Vagina (tissue), 2 donors: Measurements from ENCODE around the gene ABCB4. TPM values are rescaled to one million over a fixed set of nuclear protein-coding genes. Genes with fewer than 3 reads are reported as not detected.

Source experiments
- DNase-seq, 2 donors: peaks; one replicate each; pipeline ENCODE4 v3.0.0-alpha.2; 2017; ENCODE audit errors: extremely low spot score in 2 of 2
- H3K27ac ChIP-seq: fragments of 200-600 bp; sonication (generic); one replicate; pipeline ENCODE4 v1.5.1; 2019
- H3K27me3 ChIP-seq: fragments of 200-600 bp; sonication (generic); one replicate; pipeline ENCODE4 v1.5.1; 2019
- H3K36me3 ChIP-seq, 2 donors: fragments of 200-600 bp; sonication (generic); one replicate each; pipeline ENCODE4 v1.5.1; 2017 to 2019
- H3K4me1 ChIP-seq: fragments of 200-600 bp; sonication (generic); one replicate; pipeline ENCODE4 v1.5.1; 2019
- H3K4me3 ChIP-seq, 2 donors: fragments of 200-600 bp; sonication (generic); 1 replicate in 1 of 2; 2 replicates in 1 of 2; pipeline ENCODE4 v1.5.1; 2016 to 2019
- H3K9me3 ChIP-seq: fragments of 200-600 bp; sonication (generic); one replicate; pipeline ENCODE4 v1.5.1; 2019
- POLR2A ChIP-seq, 2 donors: fragments of 450-650 bp; IDR thresholded peaks; one replicate each; pipeline ENCODE4 v1.6.1; 2017; ENCODE audit warnings: antibody characterized with exemption in 2 of 2, mild to moderate bottlenecking in 2 of 2, moderate library complexity in 2 of 2
- POLR2AphosphoS5 ChIP-seq, 2 donors: sonication (generic); formaldehyde crosslinking; IDR thresholded peaks; one replicate each; pipeline ENCODE4 v1.9.0; 2017; ENCODE audit warnings: antibody characterized with exemption in 2 of 2, mild to moderate bottlenecking in 2 of 2, low read depth in 1 of 2; ENCODE audit not compliant: insufficient read depth in 1 of 2
- intact Hi-C: fragments of 100-400 bp; cut with DNase I; formaldehyde crosslinking; loops from one replicate; pipeline ENCODE4 v1.15.1; 2023
- total RNA-seq: library from RNA; depleted of rRNA; stranded (reverse); fragments of >200 nt; gene quantifications from one replicate; pipeline ENCODE4 v1.2.3, GENCODE V29; 2016
- TF ChIP-seq, protein P1 (sequence below), 3 experiments: fragments of 450-650 bp in 2 of 3; fragments of 200-600 bp in 1 of 3; sonication (generic) in 1 of 3; IDR thresholded peaks; one replicate each; pipeline ENCODE4 v1.5.1; 2017 to 2019; ENCODE audit warnings: antibody characterized with exemption in 3 of 3, mild to moderate bottlenecking in 2 of 3, moderate library complexity in 2 of 3

ABCB4 gene
- total RNA-seq, 1 donor from 2014 or later: 0.49 TPM

DNA sequence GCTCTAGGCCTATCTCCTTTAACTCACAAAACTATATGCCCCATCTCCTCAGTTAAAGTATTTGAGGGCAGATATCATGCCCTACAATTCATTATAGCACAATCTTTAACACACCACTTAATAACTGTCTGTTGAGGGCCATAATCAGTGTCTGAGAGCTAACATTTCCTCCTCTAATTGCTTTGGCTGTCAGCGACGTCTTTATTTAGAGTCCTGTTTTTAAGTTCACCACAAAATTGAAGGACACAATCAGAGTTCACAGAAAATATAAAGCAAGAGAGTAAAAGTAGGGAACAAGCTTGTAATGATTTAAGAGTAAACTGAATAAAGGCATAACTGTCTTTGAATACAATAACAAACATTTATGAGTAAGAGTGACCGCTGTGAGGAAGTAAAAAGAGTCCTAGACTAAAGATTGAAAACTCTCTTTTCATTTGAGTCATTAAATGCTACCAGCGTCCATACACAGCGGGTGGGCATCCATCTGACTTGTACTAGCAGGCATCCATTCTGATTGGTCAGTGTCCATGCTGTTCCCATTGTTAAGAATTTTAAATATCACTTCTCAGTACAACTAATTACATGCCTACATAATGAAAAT lies 38.4 kb upstream of the ABCB4 start:
- Histone ChIP-seq H3K27ac (no peak overlapping the region), H3K9me3 (no peaks in the 10 kb centered on the region), H3K4me1 (no peaks in the 10 kb centered on the region), H3K36me3 (no peaks in the 10 kb centered on the region), H3K4me3 (no peak overlapping the region), H3K27me3 (no peaks in the 10 kb centered on the region)
- intact Hi-C loops: no loop called here
- no peak for TF ChIP-seq POLR2AphosphoS5 (IDR thresholded peaks at IDR 0.05; ENCODE audit: insufficient read depth in 1 of 2, low read depth in 1 of 2)
- TF ChIP-seq, protein P1, sequence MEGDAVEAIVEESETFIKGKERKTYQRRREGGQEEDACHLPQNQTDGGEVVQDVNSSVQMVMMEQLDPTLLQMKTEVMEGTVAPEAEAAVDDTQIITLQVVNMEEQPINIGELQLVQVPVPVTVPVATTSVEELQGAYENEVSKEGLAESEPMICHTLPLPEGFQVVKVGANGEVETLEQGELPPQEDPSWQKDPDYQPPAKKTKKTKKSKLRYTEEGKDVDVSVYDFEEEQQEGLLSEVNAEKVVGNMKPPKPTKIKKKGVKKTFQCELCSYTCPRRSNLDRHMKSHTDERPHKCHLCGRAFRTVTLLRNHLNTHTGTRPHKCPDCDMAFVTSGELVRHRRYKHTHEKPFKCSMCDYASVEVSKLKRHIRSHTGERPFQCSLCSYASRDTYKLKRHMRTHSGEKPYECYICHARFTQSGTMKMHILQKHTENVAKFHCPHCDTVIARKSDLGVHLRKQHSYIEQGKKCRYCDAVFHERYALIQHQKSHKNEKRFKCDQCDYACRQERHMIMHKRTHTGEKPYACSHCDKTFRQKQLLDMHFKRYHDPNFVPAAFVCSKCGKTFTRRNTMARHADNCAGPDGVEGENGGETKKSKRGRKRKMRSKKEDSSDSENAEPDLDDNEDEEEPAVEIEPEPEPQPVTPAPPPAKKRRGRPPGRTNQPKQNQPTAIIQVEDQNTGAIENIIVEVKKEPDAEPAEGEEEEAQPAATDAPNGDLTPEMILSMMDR (IDR thresholded peaks at IDR 0.05): no peak
- TF ChIP-seq POLR2A (IDR thresholded peaks at IDR 0.05): no peak
- no peak for DNase-seq

DNA sequence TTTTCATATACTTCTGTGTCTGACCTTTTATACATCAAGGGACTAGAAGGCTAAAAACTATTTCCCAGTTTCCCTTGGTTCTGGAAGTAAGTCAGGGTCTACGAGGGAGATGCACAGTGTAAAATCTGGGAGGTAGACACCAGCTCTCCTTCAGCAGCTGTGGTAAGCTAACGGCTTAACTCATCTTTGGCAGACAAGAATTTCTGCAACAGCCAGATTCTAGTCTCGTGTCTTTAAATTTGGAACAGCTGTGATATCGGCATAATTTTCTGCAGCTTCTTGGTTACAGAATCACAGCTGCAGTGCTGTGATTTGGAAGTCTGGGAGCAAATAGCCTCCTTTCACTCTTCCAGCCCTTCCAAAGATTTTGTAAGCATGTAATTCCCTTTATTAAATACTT lies 37.4 kb upstream of the ABCB4 start:
- Histone ChIP-seq H3K27me3 (no peaks in the 10 kb centered on the region), H3K27ac (no peak overlapping the region), H3K36me3 (no peaks in the 10 kb centered on the region), H3K4me1 (no peaks in the 10 kb centered on the region), H3K9me3 (no peaks in the 10 kb centered on the region), H3K4me3 (no peak overlapping the region)
- no peak for DNase-seq
- intact Hi-C loops: no loop called here
- TF ChIP-seq, protein P1 (IDR thresholded peaks at IDR 0.05): no peak
- no peak for TF ChIP-seq POLR2AphosphoS5 (IDR thresholded peaks at IDR 0.05; ENCODE audit: insufficient read depth in 1 of 2, low read depth in 1 of 2)
- no peak for TF ChIP-seq POLR2A (IDR thresholded peaks at IDR 0.05)

DNA sequence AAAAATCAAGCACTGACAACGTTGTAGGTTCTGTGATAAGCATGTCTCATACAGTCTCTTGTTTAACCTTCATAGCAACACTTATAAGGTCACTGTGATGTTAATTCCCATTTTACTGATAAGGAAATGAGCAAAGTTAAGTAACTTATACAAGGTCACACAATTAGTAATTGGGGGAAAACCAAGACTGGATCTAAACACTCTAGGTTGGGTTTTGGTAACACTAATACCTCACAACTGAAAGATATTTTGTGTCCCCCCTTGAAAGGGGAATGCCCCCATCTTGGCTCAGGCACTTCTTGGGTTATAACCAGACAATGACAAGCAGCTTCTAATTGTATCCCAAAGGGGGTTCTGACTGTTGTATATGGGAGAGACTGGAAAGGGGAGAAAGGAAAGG lies 36.0 kb upstream of the ABCB4 start:
- TF ChIP-seq, protein P1 (IDR thresholded peaks at IDR 0.05): no peak
- TF ChIP-seq POLR2A (IDR thresholded peaks at IDR 0.05) (no peak), POLR2AphosphoS5 (IDR thresholded peaks at IDR 0.05; ENCODE audit: insufficient read depth in 1 of 2, low read depth in 1 of 2) (no peak)
- Histone ChIP-seq H3K27me3 (no peaks in the 10 kb centered on the region), H3K4me3 (no peak overlapping the region), H3K4me1 (no peaks in the 10 kb centered on the region), H3K36me3 (no peaks in the 10 kb centered on the region), H3K27ac (no peak overlapping the region), H3K9me3 (no peaks in the 10 kb centered on the region)
- intact Hi-C loops: no loop called here
- no peak for DNase-seq

DNA sequence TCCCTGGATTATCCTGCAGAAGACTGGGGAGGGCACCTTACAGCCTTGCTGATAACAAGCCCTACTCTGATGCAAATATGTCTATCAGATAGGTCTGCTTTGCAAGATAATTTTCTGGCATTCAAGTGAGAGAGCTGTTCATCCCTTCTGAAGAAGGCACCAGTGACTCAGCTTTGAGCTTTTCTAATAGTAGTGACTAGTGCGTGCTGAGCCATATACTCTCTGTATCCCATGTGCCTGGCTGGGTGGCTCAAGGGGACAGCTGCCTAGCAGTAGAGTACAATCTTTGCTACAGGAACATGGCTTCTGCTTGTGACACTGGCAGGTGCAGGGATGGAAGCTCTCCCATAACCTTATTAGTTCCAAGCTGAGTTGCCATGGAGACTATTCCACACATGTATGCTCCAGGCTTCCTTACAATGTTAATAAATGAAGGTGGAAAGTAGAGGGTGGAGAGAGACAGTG lies 35.0 kb upstream of the ABCB4 start:
- intact Hi-C loops: no loop called here
- Histone ChIP-seq H3K9me3 (no peaks in the 10 kb centered on the region), H3K4me1 (no peaks in the 10 kb centered on the region), H3K4me3 (no peak overlapping the region), H3K36me3 (no peaks in the 10 kb centered on the region), H3K27me3 (no peaks in the 10 kb centered on the region), H3K27ac (no peak overlapping the region)
- DNase-seq: no peak
- TF ChIP-seq POLR2A (IDR thresholded peaks at IDR 0.05) (no peak), POLR2AphosphoS5 (IDR thresholded peaks at IDR 0.05; ENCODE audit: insufficient read depth in 1 of 2, low read depth in 1 of 2) (no peak)
- TF ChIP-seq, protein P1 (IDR thresholded peaks at IDR 0.05): no peak

DNA sequence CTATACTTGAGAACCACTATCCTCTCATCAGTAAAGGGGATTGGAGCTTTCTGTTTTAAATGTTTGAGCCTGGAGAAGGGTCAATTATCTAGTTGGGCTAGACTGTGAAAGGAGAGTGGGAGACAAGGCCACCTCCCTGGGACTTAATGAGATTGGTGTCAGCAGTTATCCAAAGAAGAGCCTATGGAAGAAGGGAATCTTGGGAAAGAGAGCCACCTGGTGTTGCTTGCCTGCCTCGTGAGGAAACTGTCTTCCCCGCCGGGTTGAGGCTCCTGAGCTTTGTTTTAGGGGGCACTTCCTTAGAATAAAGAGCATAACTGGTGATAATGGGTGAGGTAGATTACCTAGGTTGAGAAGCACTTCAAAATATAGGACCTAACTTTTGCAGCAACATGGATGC lies 32.0 kb upstream of the ABCB4 start:
- H3K4me3 ChIP-seq: no peak overlapping the region
- H3K36me3 ChIP-seq: no peaks in the 10 kb centered on the region
- DNase-seq: no peak
- H3K27me3 ChIP-seq: no peaks in the 10 kb centered on the region
- intact Hi-C loops: no loop called here
- no peaks in the 10 kb centered on the region for H3K4me1 ChIP-seq
- H3K27ac ChIP-seq: no peak overlapping the region
- no peaks in the 10 kb centered on the region for H3K9me3 ChIP-seq
- TF ChIP-seq POLR2A (IDR thresholded peaks at IDR 0.05): no peak
